GM12878 (cell line): ENCODE measurements around the gene SLC41A1.

Source experiments
- CEBPB ChIP-seq, 2 experiments: fragments of 150-350 bp in 1 of 2; IDR thresholded peaks; 2 replicates each; pipeline ENCODE4 v1.6.1; 2012 to 2014; ENCODE audit warnings: low read depth in 2 of 2, low read length in 2 of 2, borderline replicate concordance in 1 of 2, inconsistent platforms in 1 of 2
- CHD1 ChIP-seq: IDR thresholded peaks from 2 replicates; pipeline ENCODE4 v1.6.1; 2012; ENCODE audit warnings: low read depth, low read length, improper control_type of control experiment
- CTCF ChIP-seq, 3 experiments: IDR thresholded peaks in 2 of 3; conservative IDR thresholded peaks in 1 of 3; 2 replicates each; pipeline ENCODE4 v1.5.1; 2011; ENCODE audit warnings: low read depth in 3 of 3, low read length in 3 of 3, mild to moderate bottlenecking in 3 of 3, control low read depth in 2 of 3, moderate library complexity in 2 of 3, inconsistent platforms in 1 of 3, mixed read lengths in 1 of 3; ENCODE audit not compliant: control insufficient read depth in 2 of 3, insufficient read depth in 1 of 3; ENCODE audit errors: extremely low read depth in 1 of 3
- EZH2 ChIP-seq: IDR thresholded peaks from 2 replicates; pipeline ENCODE4 v1.6.1; 2012; ENCODE audit warnings: low read depth, mild to moderate bottlenecking, control low read depth, inconsistent platforms, low read length, borderline replicate concordance; ENCODE audit not compliant: control insufficient read depth
- IRF3 ChIP-seq: fragments of 450-650 bp; IDR thresholded peaks from 2 replicates; pipeline ENCODE4 v1.6.1; 2014; ENCODE audit warnings: mild to moderate bottlenecking
- NR2C2 ChIP-seq: IDR thresholded peaks from 2 replicates; pipeline ENCODE4 v1.6.1; 2011; ENCODE audit warnings: borderline replicate concordance, low read depth; ENCODE audit not compliant: control insufficient read depth, insufficient read length
- POLR2A ChIP-seq: IDR thresholded peaks from 2 replicates; pipeline ENCODE4 v1.6.1; 2011; ENCODE audit warnings: low read depth, mild to moderate bottlenecking, low read length
- RB1 ChIP-seq: fragments of 450-650 bp; formaldehyde crosslinking; IDR thresholded peaks from 2 replicates; pipeline ENCODE4 v1.6.1; 2017; ENCODE audit warnings: mild to moderate bottlenecking, borderline replicate concordance
- SUZ12 ChIP-seq: fragments of 200-600 bp; sonication (generic); IDR thresholded peaks from one replicate; pipeline ENCODE4 v1.6.1; 2018; ENCODE audit warnings: antibody characterized with exemption, mild to moderate bottlenecking; ENCODE audit not compliant: unreplicated experiment

GRCh38 chr1:205832326-205832751 lies 19.3 kb upstream of the SLC41A1 start:
- TF ChIP-seq SUZ12 (no peak), EZH2 (no peak), CEBPB (IDR thresholded peaks at IDR 0.05; ENCODE audit: borderline replicate concordance in 1 of 2, low read depth in 2 of 2, low read length in 2 of 2) (no peak), IRF3 (no peak), CTCF (IDR thresholded peaks at IDR 0.05 in 2 of 3, conservative IDR thresholded peaks at IDR 0.05 in 1 of 3; ENCODE audit: control insufficient read depth in 2 of 3, extremely low read depth in 1 of 3, insufficient read depth in 1 of 3, low read depth in 3 of 3, low read length in 3 of 3) (no peak), POLR2A (no peak), RB1 (no peak), CHD1 (no peak), NR2C2 (no peak)
